GM12892 (cell line): ENCODE results near the gene RADX.
A peak's percentile ranks its signal among the peaks of the same experiment; 100 is the strongest.
"Not testable (repeated sequence)": the region's sequence is repeated elsewhere in the genome, so short reads cannot be mapped to it uniquely, and the experiment has no call there.

Experiments
- DNase-seq: peaks from one replicate; pipeline ENCODE4 v3.0.0; 2011; ENCODE audit not compliant: insufficient read length
- FAIRE-seq: peaks from 2 replicates; lab custom pipeline; 2011; peaks lifted over from hg19 to GRCh38; lab: Jason Lieb, UNC
- POLR2A ChIP-seq: IDR thresholded peaks from 2 replicates; pipeline ENCODE4 v1.6.1; 2011; ENCODE audit warnings: low read depth, low read length, control low read depth
- POLR2AphosphoS5 ChIP-seq: IDR thresholded peaks from 2 replicates; pipeline ENCODE4 v1.6.1; 2011; ENCODE audit warnings: low read depth, low read length, control low read depth
- TAF1 ChIP-seq: IDR thresholded peaks from 2 replicates; pipeline ENCODE4 v1.6.1; 2011; ENCODE audit warnings: low read depth, mild to moderate bottlenecking, control low read depth, low read length, borderline replicate concordance

Gene RADX

DNA sequence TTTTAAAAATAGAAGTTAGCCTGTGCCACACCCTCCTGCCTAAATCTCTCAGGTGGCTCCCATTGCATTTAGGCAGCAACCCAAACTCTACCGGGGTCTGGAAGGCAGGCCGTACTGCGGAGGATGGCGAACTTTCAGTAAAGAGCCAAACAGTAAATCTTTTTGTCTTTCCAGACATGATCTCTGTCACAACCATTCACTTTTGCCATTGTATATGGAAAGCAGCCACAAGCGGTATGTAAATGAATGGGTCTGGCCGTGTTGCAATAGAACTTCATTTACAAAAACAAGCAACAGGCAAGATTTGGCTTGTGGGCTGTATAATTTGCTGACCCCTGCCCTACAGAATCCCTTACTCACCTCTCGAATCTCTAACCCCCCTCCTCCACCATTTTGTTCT lies 3.3 kb downstream of the RADX start:
- TF ChIP-seq POLR2AphosphoS5: no peak
- TF ChIP-seq TAF1: no peak
- TF ChIP-seq POLR2A: no peak
- FAIRE-seq: peak; percentile 36
- no peak for DNase-seq

GRCh38 chrX:106619797-106620196 lies 8.0 kb downstream of the RADX start:
- no peak for FAIRE-seq
- no peak for DNase-seq
- no peak for TF ChIP-seq TAF1
- TF ChIP-seq POLR2AphosphoS5: no peak
- TF ChIP-seq POLR2A: no peak

DNA sequence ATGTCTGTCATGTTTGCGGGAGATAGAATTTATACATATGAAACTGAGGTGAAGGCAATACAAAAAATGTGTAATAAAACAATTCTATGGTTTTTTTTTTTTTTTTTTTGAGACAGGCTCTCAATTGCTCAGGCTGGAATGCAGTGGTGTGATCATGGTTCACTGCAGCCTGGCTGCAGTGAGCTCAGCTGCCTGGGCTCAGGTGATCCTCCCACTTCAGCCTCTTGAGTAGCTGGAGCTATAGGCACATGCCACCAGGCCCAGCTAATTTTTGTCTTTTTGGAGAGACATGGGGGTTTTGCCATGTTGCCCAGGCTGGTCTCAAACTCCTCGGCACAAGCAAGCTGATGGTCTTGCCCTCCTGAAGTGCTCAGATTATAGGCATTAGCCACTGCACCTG lies 10.1 kb downstream of the RADX start:
- FAIRE-seq: no peak
- TF ChIP-seq POLR2A: no peak
- no peak for TF ChIP-seq TAF1
- TF ChIP-seq POLR2AphosphoS5: no peak
- DNase-seq: no peak

GRCh38 chrX:106626789-106627188 lies 15.0 kb downstream of the RADX start:
- FAIRE-seq (no peak), DNase-seq (no peak)
- no peak for TF ChIP-seq POLR2A
- no peak for TF ChIP-seq TAF1
- TF ChIP-seq POLR2AphosphoS5: no peak

GRCh38 chrX:106631615-106632014 lies 19.8 kb downstream of the RADX start:
- TF ChIP-seq TAF1 (no peak), POLR2AphosphoS5 (no peak), POLR2A (no peak)
- FAIRE-seq: no peak
- no peak for DNase-seq

GRCh38 chrX:106649523-106650428 lies 38.0 kb downstream of the RADX start:
- DNase-seq: no peak
- TF ChIP-seq POLR2AphosphoS5 (no peak), TAF1 (no peak), POLR2A (no peak)
- peak; percentile 87 for FAIRE-seq

DNA sequence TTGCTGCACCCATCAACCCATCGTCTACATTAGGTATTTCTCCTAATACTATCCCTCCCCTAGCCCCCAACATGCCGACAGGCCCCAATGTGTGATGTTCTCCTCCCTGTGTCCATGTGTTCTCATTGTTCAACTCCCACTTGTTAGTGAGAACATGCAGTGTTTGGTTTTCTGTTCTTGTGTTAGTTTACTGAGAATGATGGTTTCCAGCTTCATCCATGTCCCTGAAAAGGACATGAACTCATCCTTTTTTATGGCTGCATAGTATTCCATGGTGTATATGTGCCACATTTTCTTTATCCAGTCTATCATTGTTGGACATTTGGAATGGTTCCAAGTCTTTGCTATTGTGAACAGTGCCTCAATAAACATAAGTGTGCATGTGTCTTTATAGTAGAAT lies 41.8 kb downstream of the RADX start:
- DNase-seq: not testable (repeated sequence)

GRCh38 chrX:106670631-106671030 lies 58.9 kb downstream of the RADX start:
- no peak for DNase-seq
- no peak for TF ChIP-seq POLR2AphosphoS5
- no peak for TF ChIP-seq POLR2A
- TF ChIP-seq TAF1: no peak
- no peak for FAIRE-seq

More for the DNA sequence above, 41.8 kb downstream of the RADX start:
- FAIRE-seq: not testable (repeated sequence)

- DNase-seq (no peak), FAIRE-seq (no peak)
- TF ChIP-seq TAF1 (no peak), POLR2AphosphoS5 (no peak), POLR2A (no peak)
These were observed 60.7 kb downstream of the RADX start for GRCh38 chrX:106672527-106672926.

- TF ChIP-seq TAF1 (no peak), POLR2AphosphoS5 (no peak), POLR2A (no peak)
- FAIRE-seq: no peak
- DNase-seq: no peak
These were observed 68.9 kb downstream of the RADX start for GRCh38 chrX:106680716-106681115.

DNA sequence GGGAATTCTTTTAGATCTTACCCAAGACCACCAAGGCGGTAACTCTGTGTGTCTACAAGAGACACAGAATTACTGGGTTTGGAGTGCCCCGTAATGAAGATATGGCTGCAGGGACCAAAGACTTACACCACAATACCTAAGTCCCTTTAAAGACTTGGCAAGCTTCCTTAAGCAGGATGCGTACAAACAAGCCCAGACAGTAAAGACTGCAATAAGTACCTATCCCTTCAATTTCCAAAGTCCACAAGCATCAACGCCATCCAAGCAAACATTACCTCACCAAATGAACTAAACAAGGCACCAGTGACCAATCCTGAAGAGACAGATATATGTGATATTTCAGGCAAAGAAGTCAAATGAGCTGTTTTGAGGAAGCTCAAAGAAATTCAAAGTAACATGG lies 72.4 kb downstream of the RADX start:
- no peak for DNase-seq
- FAIRE-seq: no peak
- no peak for TF ChIP-seq TAF1
- no peak for TF ChIP-seq POLR2A
- no peak for TF ChIP-seq POLR2AphosphoS5

GRCh38 chrX:106692425-106693065 lies 80.8 kb downstream of the RADX start:
- DNase-seq (no peak), FAIRE-seq (peak; percentile 68)
- no peak for TF ChIP-seq POLR2A
- no peak for TF ChIP-seq TAF1
- no peak for TF ChIP-seq POLR2AphosphoS5
